Measurements from ENCODE around the gene CENATAC.
"Not testable (repeated sequence)": the region's sequence is repeated elsewhere in the genome, so short reads cannot be mapped to it uniquely, and the experiment has no call there.

CENATAC gene

DNA sequence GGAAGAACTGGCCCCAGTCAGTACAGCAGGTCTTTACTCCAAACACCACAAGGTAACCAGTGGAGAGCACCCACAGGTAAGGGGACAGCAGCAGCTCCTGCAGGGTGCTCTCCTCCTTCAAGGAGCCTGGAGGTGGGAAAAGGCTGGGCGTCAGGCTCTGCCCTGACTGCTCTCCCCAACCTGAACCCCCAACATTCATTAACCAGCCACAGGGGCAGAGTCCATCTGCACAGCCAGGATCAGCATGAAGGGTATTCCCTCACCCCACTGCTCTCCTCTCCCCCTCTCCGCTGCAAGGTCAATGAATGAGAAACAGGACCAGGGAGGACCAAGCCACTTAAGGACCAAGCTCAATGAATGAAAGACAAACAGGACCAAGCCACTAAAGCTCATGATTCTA is 29.0 kb downstream of the CENATAC start:
- no peak for DNase-seq (ENCODE audit: low read depth in 2 of 2)

- DNase-seq (ENCODE audit: low read depth in 2 of 2), result no peak
Observed at GRCh38 chr11:119027561-119028345, 29.8 kb downstream of the CENATAC start.

GRCh38 chr11:119028346-119029068 is 30.6 kb downstream of the CENATAC start:
- DNase-seq (ENCODE audit: low read depth in 2 of 2), result no peak

- no peak for DNase-seq (ENCODE audit: low read depth in 2 of 2)
Observed at GRCh38 chr11:119029069-119029339, 31.1 kb downstream of the CENATAC start.

- no peak for DNase-seq (ENCODE audit: low read depth in 2 of 2)
Observed at GRCh38 chr11:119029340-119030028, 31.5 kb downstream of the CENATAC start.

DNA sequence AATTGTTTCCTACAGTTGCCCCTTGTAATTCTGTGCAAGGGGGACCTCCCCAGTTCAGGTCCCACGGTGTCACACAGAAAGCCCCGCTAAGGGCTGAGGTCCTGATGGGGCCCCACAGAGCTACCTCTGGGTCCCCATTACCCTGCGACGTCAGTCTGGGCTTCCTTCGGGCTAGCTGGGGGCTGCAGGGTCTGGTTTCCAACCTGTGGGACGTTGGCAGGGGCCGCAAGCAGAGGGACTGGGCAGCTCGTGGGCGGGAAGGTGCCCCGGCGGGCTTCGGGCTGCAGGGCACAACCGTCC is 32.0 kb downstream of the CENATAC start:
- peak in 1 of 2 donors; percentile 12 for DNase-seq (ENCODE audit: low read depth in 2 of 2)

DNA sequence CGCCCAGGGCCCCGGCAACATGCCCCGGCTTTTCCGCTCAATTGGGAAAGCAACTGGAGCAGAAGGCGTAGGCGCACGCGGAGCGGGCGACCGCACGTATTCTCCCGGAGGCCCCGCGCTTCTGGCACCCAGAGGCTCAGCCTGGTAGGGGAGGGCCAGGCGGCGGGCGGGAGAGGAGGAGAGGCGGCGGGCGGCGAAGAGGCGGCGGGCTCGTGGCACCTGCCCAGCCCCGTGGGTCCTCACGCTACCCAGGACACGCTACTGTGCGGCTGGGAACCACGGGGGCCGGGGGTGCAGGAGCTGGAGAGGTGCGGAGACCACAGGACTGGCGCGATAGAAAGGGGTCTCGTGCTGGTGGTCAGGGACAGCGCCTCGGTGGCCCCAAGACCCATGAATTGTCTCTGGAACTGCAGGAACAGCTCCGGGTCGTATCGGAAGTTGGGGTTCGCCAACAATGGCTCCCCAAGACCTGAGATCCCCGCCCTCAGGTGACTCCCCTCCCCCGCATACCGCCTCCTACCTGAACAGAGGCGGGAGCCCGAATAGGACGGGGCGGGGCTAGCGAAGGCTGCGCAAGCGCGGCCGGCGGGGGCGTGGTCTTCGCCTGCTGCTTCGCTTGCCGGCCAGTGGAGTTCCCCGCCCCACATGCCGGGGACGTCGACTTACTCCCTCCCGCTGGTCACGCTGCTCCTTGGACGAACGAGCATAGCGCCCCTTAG is 32.5 kb downstream of the CENATAC start, which contains the start of gene SLC37A4:
Gene SLC37A4, minus strand, starts transcription at position 549 of the 719 bp plus-strand sequence.
- DNase-seq (ENCODE audit: low read depth in 2 of 2), result peak; percentile 99 to 100

DNA sequence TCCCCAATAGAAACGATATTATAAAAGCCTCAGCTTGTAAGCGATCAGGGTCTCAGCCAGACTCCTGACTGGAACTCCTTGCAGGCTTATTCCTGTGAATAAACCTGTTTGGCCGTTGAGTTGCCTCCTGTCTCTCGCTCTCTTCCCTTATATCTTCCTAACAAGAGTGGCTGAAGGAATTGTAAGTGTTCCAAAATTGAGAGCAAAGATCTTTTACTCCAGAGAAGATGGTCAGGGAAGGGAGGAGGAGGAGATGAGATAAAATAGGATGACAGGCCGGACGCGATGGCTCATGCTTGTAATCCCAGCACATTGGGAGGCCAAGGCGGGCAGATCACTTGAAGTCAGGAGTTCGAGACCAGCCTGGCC is 34.0 kb downstream of the CENATAC start:
- DNase-seq (ENCODE audit: low read depth in 2 of 2), result no peak

- DNase-seq (ENCODE audit: low read depth in 2 of 2), result not testable (repeated sequence)
Observed at GRCh38 chr11:119033421-119033820, 35.5 kb downstream of the CENATAC start.

GRCh38 chr11:119034813-119035212 is 36.9 kb downstream of the CENATAC start:
- no peak for DNase-seq (ENCODE audit: low read depth in 2 of 2)

- DNase-seq (ENCODE audit: low read depth in 2 of 2), result no peak
Observed at GRCh38 chr11:119038884-119039283, 40.9 kb downstream of the CENATAC start.

- not testable (repeated sequence) for DNase-seq (ENCODE audit: low read depth in 2 of 2)
Observed at GRCh38 chr11:119039471-119039870, 41.5 kb downstream of the CENATAC start.

GRCh38 chr11:119041821-119042514 is 44.0 kb downstream of the CENATAC start:
- DNase-seq (ENCODE audit: low read depth in 2 of 2), result no peak

- DNase-seq (ENCODE audit: low read depth in 2 of 2), result no peak
Observed at GRCh38 chr11:119042927-119043326, 45.0 kb downstream of the CENATAC start.

DNA sequence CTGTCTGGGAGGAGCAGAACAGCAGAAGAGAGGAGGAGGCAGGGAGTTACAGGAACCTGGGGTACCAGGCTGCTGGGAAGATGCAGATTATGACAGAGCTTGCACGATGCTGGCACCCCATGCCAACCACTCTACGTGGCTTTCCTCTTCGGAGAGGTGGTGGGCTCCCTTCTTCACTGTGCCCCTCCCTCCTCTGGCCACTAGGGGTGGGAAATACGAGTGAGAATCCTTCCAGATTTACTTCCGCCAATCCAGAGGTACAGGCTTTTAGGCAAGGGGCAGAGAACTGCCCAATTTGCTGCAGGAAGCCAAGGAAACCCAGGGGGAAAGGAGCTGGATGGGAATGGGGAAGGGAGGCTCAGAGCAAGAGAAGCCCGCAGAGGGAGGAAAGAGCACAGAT is 46.8 kb downstream of the CENATAC start:
- no peak for DNase-seq (ENCODE audit: low read depth in 2 of 2)

GRCh38 chr11:119046489-119046888 is 48.6 kb downstream of the CENATAC start:
- no peak for DNase-seq (ENCODE audit: low read depth in 2 of 2)

DNA sequence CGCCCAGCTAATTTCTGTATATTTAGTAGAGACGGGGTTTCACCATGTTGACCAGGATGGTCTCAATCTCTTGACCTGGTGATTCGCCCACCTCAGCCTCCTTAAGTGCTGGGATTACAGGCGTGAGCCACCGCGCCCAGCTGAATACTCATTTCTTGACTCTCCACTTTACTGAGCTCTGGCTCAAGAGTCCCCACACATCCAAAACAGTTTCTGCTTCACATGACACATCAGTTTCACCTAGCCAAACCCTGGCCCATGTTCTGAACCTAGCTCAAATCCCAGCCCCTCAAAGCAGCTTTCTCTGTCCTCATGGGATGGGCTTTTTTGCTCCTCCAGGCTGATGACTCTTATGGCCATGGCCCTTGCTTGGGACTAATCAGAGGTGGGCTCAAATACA is 49.3 kb downstream of the CENATAC start:
- DNase-seq (ENCODE audit: low read depth in 2 of 2), result no peak

DNA sequence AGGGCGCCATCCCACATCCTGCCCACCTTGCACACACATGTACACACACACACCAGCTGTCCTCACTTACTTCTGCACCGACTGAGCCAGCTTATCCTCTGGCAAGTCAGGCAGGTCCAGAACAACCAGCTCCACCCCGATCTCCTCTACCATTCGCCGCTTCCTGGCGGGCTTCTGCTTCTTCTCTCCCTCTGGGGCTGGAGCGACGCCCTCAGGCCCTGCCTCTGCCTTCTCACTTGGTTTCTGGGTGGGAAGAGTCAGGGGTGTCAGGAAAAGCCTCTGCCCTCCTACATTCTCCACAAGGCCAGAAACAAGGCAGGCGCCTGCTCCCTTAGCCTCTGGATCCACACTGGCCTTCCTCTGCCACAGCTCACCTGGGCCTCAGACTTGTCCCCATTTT is 50.7 kb downstream of the CENATAC start:
- no peak for DNase-seq (ENCODE audit: low read depth in 2 of 2)

GRCh38 chr11:119049081-119049480 is 51.1 kb downstream of the CENATAC start:
- DNase-seq (ENCODE audit: low read depth in 2 of 2), result no peak

GRCh38 chr11:119051440-119052162 is 53.7 kb downstream of the CENATAC start:
- DNase-seq (ENCODE audit: low read depth in 2 of 2), result no peak

DNA sequence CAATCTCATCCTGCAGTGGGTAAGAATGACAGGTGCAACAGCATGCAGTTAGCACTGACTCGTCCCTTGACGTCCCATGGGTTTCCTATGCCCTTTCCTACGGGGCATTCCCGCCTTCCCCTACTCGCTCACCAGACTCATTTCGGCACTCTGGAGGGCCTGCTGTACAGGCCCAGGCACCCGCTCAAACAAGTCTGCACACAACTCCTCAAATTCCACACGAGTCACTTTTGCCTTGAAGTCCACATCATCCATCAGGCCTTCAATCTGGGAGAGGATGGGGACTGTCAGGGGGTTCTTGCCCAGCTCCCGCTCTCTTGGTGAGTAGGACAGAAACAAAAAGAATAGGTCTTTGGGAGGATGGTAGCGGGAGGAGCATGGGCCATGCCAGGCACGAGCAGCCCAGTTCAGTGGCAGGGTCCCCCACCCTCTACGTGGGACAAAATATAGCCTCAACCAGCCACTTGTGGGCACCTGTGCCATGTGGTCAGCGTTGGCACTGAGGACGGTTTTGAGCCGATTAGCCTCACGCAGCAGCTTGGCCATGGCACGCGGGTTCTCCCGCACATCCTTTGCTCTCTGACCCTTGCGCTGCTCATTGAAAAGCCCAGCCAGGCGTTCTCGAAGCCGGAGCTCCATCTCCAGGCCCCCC is 54.4 kb downstream of the CENATAC start:
- no peak for DNase-seq (ENCODE audit: low read depth in 2 of 2)
